IPS-18a (cell line): ENCODE results near the gene NEMP1.
"Not testable (repeated sequence)": the region's sequence is repeated elsewhere in the genome, so short reads cannot be mapped to it uniquely, and the experiment has no call there.

Source experiments
- H3K27ac ChIP-seq: one replicate; pipeline ENCODE4 v1.5.1; 2013; ENCODE audit warnings: low read length
- H3K27me3 ChIP-seq: one replicate; pipeline ENCODE4 v1.6.1; 2013; ENCODE audit warnings: mild to moderate bottlenecking, low read length; ENCODE audit not compliant: control insufficient read depth, insufficient read depth
- H3K36me3 ChIP-seq: one replicate; pipeline ENCODE4 v1.6.1; 2013; ENCODE audit warnings: low read depth, low read length; ENCODE audit not compliant: control insufficient read depth
- H3K4me1 ChIP-seq: one replicate; pipeline ENCODE4 v1.6.1; 2013; ENCODE audit warnings: low read depth, low read length; ENCODE audit not compliant: control insufficient read depth
- H3K4me3 ChIP-seq: one replicate; pipeline ENCODE4 v1.5.1; 2013; ENCODE audit warnings: low read length
- H3K9ac ChIP-seq: one replicate; pipeline ENCODE4 v1.6.1; 2013; ENCODE audit warnings: mild to moderate bottlenecking, low read length, moderate library complexity
- H3K9me3 ChIP-seq: one replicate; pipeline ENCODE4 v1.6.1; 2013; ENCODE audit warnings: low read depth, low read length; ENCODE audit not compliant: control insufficient read depth

Gene NEMP1

GRCh38 chr12:57057067-57057751 is 21.4 kb downstream of the NEMP1 start:
- Histone ChIP-seq H3K4me3 (no peak overlapping the region), H3K9ac (no peak overlapping the region), H3K27ac (no peak overlapping the region), H3K9me3 (no peaks in the 10 kb centered on the region), H3K27me3 (no peaks in the 10 kb centered on the region), H3K4me1 (no peaks in the 10 kb centered on the region), H3K36me3 (peaks cover 50% of the 10 kb centered on the region)

GRCh38 chr12:57055824-57056223 is 22.8 kb downstream of the NEMP1 start:
- H3K27ac ChIP-seq: no peak overlapping the region
- H3K4me3 ChIP-seq: no peak overlapping the region
- H3K27me3 ChIP-seq: no peaks in the 10 kb centered on the region
- H3K4me1 ChIP-seq: no peaks in the 10 kb centered on the region
- H3K9ac ChIP-seq: no peak overlapping the region
- no peaks in the 10 kb centered on the region for H3K9me3 ChIP-seq
- peaks cover 46% of the 10 kb centered on the region for H3K36me3 ChIP-seq

- not testable (repeated sequence) for H3K4me1 ChIP-seq, H3K27me3 ChIP-seq, H3K27ac ChIP-seq, H3K9ac ChIP-seq, H3K4me3 ChIP-seq, H3K9me3 ChIP-seq
- peaks cover 27% of the 10 kb centered on the region for H3K36me3 ChIP-seq
These were observed 24.7 kb downstream of the NEMP1 start for GRCh38 chr12:57053901-57054300.

- peaks cover 19% of the 10 kb centered on the region for H3K36me3 ChIP-seq
- H3K4me1 ChIP-seq, H3K27me3 ChIP-seq, H3K9ac ChIP-seq, H3K27ac ChIP-seq, H3K9me3 ChIP-seq, H3K4me3 ChIP-seq: not testable (repeated sequence)
These were observed 25.4 kb downstream of the NEMP1 start for GRCh38 chr12:57053146-57053545.

- Histone ChIP-seq H3K27ac (no peak overlapping the region), H3K27me3 (no peaks in the 10 kb centered on the region), H3K4me1 (no peaks in the 10 kb centered on the region), H3K36me3 (no peaks in the 10 kb centered on the region), H3K9ac (no peak overlapping the region), H3K4me3 (no peak overlapping the region), H3K9me3 (no peaks in the 10 kb centered on the region)
These were observed 27.6 kb downstream of the NEMP1 start for GRCh38 chr12:57051011-57051410.

GRCh38 chr12:57049890-57050289 is 28.7 kb downstream of the NEMP1 start, which contains the start of gene MYO1A:
TSS of gene MYO1A (minus strand) at chr12:57050129. CDS start at chr12:57048323, 1,806 bp downstream.
- H3K36me3 ChIP-seq: no peaks in the 10 kb centered on the region
- H3K27ac ChIP-seq: no peak within 1 kb of the TSS
- H3K4me3 ChIP-seq: no peak within 1 kb of the TSS
- H3K9me3 ChIP-seq: no peaks in the 10 kb centered on the region
- no peak within 1 kb of the TSS for H3K9ac ChIP-seq
- no peaks in the 10 kb centered on the region for H3K27me3 ChIP-seq
- H3K4me1 ChIP-seq: no peaks in the 10 kb centered on the region

GRCh38 chr12:57049119-57049446 is 29.5 kb downstream of the NEMP1 start:
- Histone ChIP-seq H3K27ac (no peak overlapping the region), H3K9me3 (no peaks in the 10 kb centered on the region), H3K36me3 (no peaks in the 10 kb centered on the region)

GRCh38 chr12:57048423-57049118 is 30.0 kb downstream of the NEMP1 start:
- no peaks in the 10 kb centered on the region for H3K36me3 ChIP-seq
- no peak overlapping the region for H3K9ac ChIP-seq
- H3K9me3 ChIP-seq: no peaks in the 10 kb centered on the region
- H3K4me1 ChIP-seq: no peaks in the 10 kb centered on the region
- H3K4me3 ChIP-seq: no peak overlapping the region
- no peaks in the 10 kb centered on the region for H3K27me3 ChIP-seq
- H3K27ac ChIP-seq: no peak overlapping the region

More at GRCh38 chr12:57049119-57049446, 29.5 kb downstream of the NEMP1 start:
- Histone ChIP-seq H3K27me3 (no peaks in the 10 kb centered on the region), H3K4me1 (no peaks in the 10 kb centered on the region), H3K4me3 (no peak overlapping the region), H3K9ac (no peak overlapping the region)

- H3K4me1 ChIP-seq: no peaks in the 10 kb centered on the region
These were observed 30.6 kb downstream of the NEMP1 start for GRCh38 chr12:57047981-57048380.

GRCh38 chr12:57046947-57047890 is 31.4 kb downstream of the NEMP1 start:
- Histone ChIP-seq H3K4me1 (no peaks in the 10 kb centered on the region), H3K27ac (no peak overlapping the region)

More at GRCh38 chr12:57047981-57048380, 30.6 kb downstream of the NEMP1 start:
- Histone ChIP-seq H3K9me3 (no peaks in the 10 kb centered on the region), H3K27ac (no peak overlapping the region), H3K4me3 (no peak overlapping the region), H3K27me3 (no peaks in the 10 kb centered on the region), H3K36me3 (no peaks in the 10 kb centered on the region), H3K9ac (no peak overlapping the region)

GRCh38 chr12:57046086-57046791 is 32.4 kb downstream of the NEMP1 start:
- Histone ChIP-seq H3K27ac (no peak overlapping the region), H3K9me3 (no peaks in the 10 kb centered on the region), H3K27me3 (no peaks in the 10 kb centered on the region), H3K9ac (no peak overlapping the region), H3K4me3 (no peak overlapping the region), H3K4me1 (no peaks in the 10 kb centered on the region), H3K36me3 (no peaks in the 10 kb centered on the region)

More at GRCh38 chr12:57046947-57047890, 31.4 kb downstream of the NEMP1 start:
- Histone ChIP-seq H3K36me3 (no peaks in the 10 kb centered on the region), H3K9me3 (no peaks in the 10 kb centered on the region), H3K27me3 (no peaks in the 10 kb centered on the region), H3K9ac (no peak overlapping the region), H3K4me3 (no peak overlapping the region)
